MV-4-11 (cell line): Measurements from ENCODE around the gene GCK.
"Not testable (repeated sequence)": the region's sequence is repeated elsewhere in the genome, so short reads cannot be mapped to it uniquely, and the experiment has no call there.

ENCODE experiments used
- DNase-seq: peaks from one replicate; lab custom pipeline; 2025; lab: John Stamatoyannopoulos, UW

GCK gene

GRCh38 chr7:44177570-44178131, 11.6 kb downstream of the GCK start:
- no peak for DNase-seq

GRCh38 chr7:44176486-44176885, 12.8 kb downstream of the GCK start:
- DNase-seq, result no peak

GRCh38 chr7:44175730-44176129, 13.5 kb downstream of the GCK start:
- no peak for DNase-seq

GRCh38 chr7:44174694-44174948, 14.6 kb downstream of the GCK start:
- DNase-seq, result not testable (repeated sequence)

- DNase-seq, result no peak
These were observed 15.1 kb downstream of the GCK start for GRCh38 chr7:44173911-44174693.

GRCh38 chr7:44172803-44173424, 16.3 kb downstream of the GCK start:
- DNase-seq, result no peak

GRCh38 chr7:44172352-44172751, 16.9 kb downstream of the GCK start:
- no peak for DNase-seq

GRCh38 chr7:44171901-44172300, 17.3 kb downstream of the GCK start:
- not testable (repeated sequence) for DNase-seq

GRCh38 chr7:44167920-44168319, 21.3 kb downstream of the GCK start:
- peak; percentile 67 for DNase-seq

- no peak for DNase-seq
These were observed 25.6 kb downstream of the GCK start for GRCh38 chr7:44163591-44163990.

GRCh38 chr7:44162785-44163395, 26.3 kb downstream of the GCK start:
- no peak for DNase-seq

- DNase-seq, result no peak
These were observed 27.1 kb downstream of the GCK start for GRCh38 chr7:44162179-44162578.

- DNase-seq, result no peak
These were observed 27.9 kb downstream of the GCK start for GRCh38 chr7:44161371-44161770.

GRCh38 chr7:44159824-44160630, 29.2 kb downstream of the GCK start:
- no peak for DNase-seq

GRCh38 chr7:44158873-44159631, 30.2 kb downstream of the GCK start:
- DNase-seq, result no peak

- DNase-seq, result no peak
These were observed 31.0 kb downstream of the GCK start for GRCh38 chr7:44158096-44158872.

- no peak for DNase-seq
These were observed 31.8 kb downstream of the GCK start for GRCh38 chr7:44157116-44158080.

- DNase-seq, result no peak
These were observed 32.7 kb downstream of the GCK start for GRCh38 chr7:44156453-44157010.
